Limb (tissue), 2 donors: ENCODE data around the gene POLR1B.
"Not testable (repeated sequence)": the region's sequence is repeated elsewhere in the genome, so short reads cannot be mapped to it uniquely, and the experiment has no call there.

Experiments
- DNase-seq, 2 donors: peaks; one replicate each; pipeline ENCODE4 v3.0.0-alpha.2; 2016; ENCODE audit errors: extremely low spot score in 2 of 2

POLR1B gene

GRCh38 chr2:112542123-112542983, at the start of gene POLR1B:
POLR1B (plus strand) TSS chr2:112542465; CDS start chr2:112542495, 30 bp downstream.
- DNase-seq: peak; percentile 86 to 89

- DNase-seq: no peak
Observed at GRCh38 chr2:112493048-112493447, 49.2 kb upstream of the POLR1B start.

GRCh38 chr2:112493858-112494648, 48.2 kb upstream of the POLR1B start:
- DNase-seq: no peak

- DNase-seq: no peak
Observed at GRCh38 chr2:112494828-112495227, 47.4 kb upstream of the POLR1B start.

GRCh38 chr2:112495878-112496277, 46.4 kb upstream of the POLR1B start:
- not testable (repeated sequence) for DNase-seq

GRCh38 chr2:112500850-112501484, 41.3 kb upstream of the POLR1B start:
- not testable (repeated sequence) for DNase-seq

GRCh38 chr2:112509239-112509998, 32.8 kb upstream of the POLR1B start:
- DNase-seq: not testable (repeated sequence)

GRCh38 chr2:112516801-112517200, 25.5 kb upstream of the POLR1B start:
- no peak for DNase-seq

- no peak for DNase-seq
Observed at GRCh38 chr2:112518807-112519206, 23.5 kb upstream of the POLR1B start.

GRCh38 chr2:112519506-112519905, 22.8 kb upstream of the POLR1B start:
- DNase-seq: no peak

- no peak for DNase-seq
Observed at GRCh38 chr2:112520234-112520783, 22.0 kb upstream of the POLR1B start.

- no peak for DNase-seq
Observed at GRCh38 chr2:112523291-112523777, 18.9 kb upstream of the POLR1B start.

GRCh38 chr2:112524276-112524675, 18.0 kb upstream of the POLR1B start:
- not testable (repeated sequence) for DNase-seq

- no peak for DNase-seq
Observed at GRCh38 chr2:112528541-112528940, 13.7 kb upstream of the POLR1B start.

- no peak for DNase-seq
Observed at GRCh38 chr2:112529757-112530156, 12.5 kb upstream of the POLR1B start.

GRCh38 chr2:112530728-112531127, 11.5 kb upstream of the POLR1B start:
- no peak for DNase-seq

- no peak for DNase-seq
Observed at GRCh38 chr2:112534826-112535225, 7.4 kb upstream of the POLR1B start.

- DNase-seq: not testable (repeated sequence)
Observed at GRCh38 chr2:112536665-112537064, 5.6 kb upstream of the POLR1B start.

GRCh38 chr2:112539306-112539705, 3.0 kb upstream of the POLR1B start:
- no peak for DNase-seq

GRCh38 chr2:112540906-112541305, 1.4 kb upstream of the POLR1B start:
- no peak for DNase-seq
